ENCODE results near the gene CRAMP1. TPM values are rescaled to one million over a fixed set of nuclear protein-coding genes. Genes with fewer than 3 reads are reported as not detected.
"Not testable (repeated sequence)": the region's sequence is repeated elsewhere in the genome, so short reads cannot be mapped to it uniquely, and the experiment has no call there.

CRAMP1 gene
- total RNA-seq, 1 donor from 2014 or later = 24.1 TPM

DNA sequence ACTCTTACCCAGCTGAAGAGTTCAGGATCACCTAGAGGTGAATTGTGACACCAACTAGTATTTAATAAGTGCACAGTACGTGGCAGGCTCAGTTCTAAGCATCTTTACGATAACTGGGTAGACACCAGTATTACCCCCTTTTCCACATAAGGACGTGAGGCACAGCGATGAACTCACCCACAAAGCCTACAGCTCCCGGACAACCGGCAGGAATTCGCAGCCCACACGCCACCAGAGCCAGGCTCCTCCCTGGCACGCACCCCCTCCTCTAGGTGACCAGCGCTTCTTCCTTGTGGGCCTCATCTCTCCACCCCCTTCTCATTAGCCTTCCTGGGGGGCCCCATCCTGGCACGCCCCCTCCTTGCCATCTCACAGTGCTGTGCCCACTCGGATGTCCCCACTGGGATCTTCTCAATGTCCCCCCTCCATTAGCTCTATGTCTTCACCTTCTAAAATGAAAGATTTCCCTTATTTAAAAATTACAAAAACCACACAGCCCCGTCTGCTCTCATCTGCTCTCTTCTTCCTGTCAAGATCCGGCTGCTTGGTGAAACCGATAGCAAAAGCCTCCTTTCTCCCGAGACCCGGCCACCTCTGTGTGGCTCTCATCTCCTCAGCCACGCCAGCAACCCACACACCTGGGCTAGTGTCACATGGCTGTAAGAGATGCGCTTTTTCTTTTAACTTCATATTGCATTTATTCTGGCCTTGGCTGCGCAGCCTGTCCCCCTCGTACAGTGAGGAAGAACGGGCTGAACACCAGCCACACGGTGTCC lies 21.0 kb upstream of the CRAMP1 start:
- H3K4me3 ChIP-seq = no peak overlapping the region
- intact Hi-C loops (cut with DNase I) = no loop called here
- DNase-seq = no peak
- TF ChIP-seq, protein P1, sequence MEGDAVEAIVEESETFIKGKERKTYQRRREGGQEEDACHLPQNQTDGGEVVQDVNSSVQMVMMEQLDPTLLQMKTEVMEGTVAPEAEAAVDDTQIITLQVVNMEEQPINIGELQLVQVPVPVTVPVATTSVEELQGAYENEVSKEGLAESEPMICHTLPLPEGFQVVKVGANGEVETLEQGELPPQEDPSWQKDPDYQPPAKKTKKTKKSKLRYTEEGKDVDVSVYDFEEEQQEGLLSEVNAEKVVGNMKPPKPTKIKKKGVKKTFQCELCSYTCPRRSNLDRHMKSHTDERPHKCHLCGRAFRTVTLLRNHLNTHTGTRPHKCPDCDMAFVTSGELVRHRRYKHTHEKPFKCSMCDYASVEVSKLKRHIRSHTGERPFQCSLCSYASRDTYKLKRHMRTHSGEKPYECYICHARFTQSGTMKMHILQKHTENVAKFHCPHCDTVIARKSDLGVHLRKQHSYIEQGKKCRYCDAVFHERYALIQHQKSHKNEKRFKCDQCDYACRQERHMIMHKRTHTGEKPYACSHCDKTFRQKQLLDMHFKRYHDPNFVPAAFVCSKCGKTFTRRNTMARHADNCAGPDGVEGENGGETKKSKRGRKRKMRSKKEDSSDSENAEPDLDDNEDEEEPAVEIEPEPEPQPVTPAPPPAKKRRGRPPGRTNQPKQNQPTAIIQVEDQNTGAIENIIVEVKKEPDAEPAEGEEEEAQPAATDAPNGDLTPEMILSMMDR (IDR thresholded peaks at IDR 0.05) = no peak
- no peaks in the 10 kb centered on the region for H3K27me3 ChIP-seq (ENCODE audit: low read depth)
- peaks cover 60% of the 10 kb centered on the region for H3K36me3 ChIP-seq
- no peak overlapping the region for H3K27ac ChIP-seq
- no peak for ATAC-seq
- no peaks in the 10 kb centered on the region for H3K4me1 ChIP-seq
- no peaks in the 10 kb centered on the region for H3K9me3 ChIP-seq

DNA sequence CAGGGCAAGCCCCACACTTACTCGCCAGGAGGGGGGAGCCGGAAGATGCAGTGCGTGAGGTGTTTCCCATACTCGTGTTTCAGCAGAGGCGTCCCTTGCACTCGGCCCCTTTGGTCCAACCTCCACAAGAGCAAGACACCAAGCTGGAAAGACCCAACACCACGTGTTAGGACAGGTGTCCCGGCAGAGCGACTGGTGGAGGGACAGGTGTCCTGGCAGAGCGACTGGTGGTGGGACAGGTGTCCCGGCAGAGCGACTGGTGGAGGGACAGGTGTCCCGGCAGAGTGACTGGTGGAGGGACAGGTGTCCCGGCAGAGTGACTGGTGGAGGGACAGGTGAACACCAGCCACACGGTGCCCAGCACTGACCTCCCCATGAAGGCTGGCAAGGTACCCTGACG lies 19.7 kb upstream of the CRAMP1 start:
- H3K4me3 ChIP-seq = no peak overlapping the region
- H3K4me1 ChIP-seq = no peaks in the 10 kb centered on the region
- peaks cover 55% of the 10 kb centered on the region for H3K36me3 ChIP-seq
- intact Hi-C loops (cut with DNase I) = no loop called here
- DNase-seq (no peak), ATAC-seq (no peak)
- TF ChIP-seq, protein P1 (IDR thresholded peaks at IDR 0.05) = no peak
- H3K9me3 ChIP-seq = no peaks in the 10 kb centered on the region
- no peak overlapping the region for H3K27ac ChIP-seq
- no peaks in the 10 kb centered on the region for H3K27me3 ChIP-seq (ENCODE audit: low read depth)

DNA sequence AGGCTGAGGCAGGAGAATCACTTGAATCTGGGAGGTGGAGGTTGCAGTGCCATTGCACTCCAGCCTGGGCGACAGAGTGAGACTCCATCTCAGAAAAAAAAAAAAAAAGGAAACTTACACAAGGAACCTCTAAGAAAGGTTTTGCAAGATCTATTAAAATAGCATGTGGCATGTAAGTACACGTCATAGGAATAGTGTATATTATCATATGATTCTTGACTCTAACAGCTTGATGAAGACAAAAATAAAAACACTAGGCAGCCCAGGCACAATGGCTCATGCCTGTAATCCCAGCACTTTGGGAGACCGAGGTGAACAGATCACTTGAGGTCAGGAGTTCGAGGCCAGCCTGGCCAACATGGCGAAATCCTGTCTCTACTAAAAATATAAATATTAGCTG lies 16.6 kb upstream of the CRAMP1 start:
- H3K27me3 ChIP-seq (ENCODE audit: low read depth); H3K4me1 ChIP-seq; intact Hi-C loops (cut with DNase I); H3K9me3 ChIP-seq; DNase-seq; ATAC-seq; H3K27ac ChIP-seq; H3K4me3 ChIP-seq: not testable (repeated sequence)
- H3K36me3 ChIP-seq = peaks cover 37% of the 10 kb centered on the region

DNA sequence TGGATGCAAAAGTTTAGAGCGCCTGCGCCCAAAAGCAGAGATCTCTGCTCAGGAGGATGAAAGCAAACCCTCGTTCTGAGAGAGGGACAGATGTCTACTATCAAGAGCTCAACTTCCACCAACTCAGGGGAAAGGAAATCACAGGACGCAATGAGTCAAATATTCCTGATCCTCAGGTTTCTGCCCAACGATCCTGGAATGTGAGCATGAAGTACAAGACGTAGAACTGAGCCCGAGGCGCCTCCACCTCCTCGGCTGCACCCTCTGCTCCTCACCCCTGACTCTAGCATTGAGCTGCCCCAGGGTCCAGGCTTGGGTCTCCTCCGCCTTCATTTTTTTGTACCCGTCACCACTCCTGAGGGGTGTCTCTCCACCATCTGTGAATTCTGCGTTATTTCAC lies 15.6 kb upstream of the CRAMP1 start:
- TF ChIP-seq, protein P1 (IDR thresholded peaks at IDR 0.05) = no peak
- no peaks in the 10 kb centered on the region for H3K27me3 ChIP-seq (ENCODE audit: low read depth)
- no peaks in the 10 kb centered on the region for H3K9me3 ChIP-seq
- no peak overlapping the region for H3K4me3 ChIP-seq
- no peak for DNase-seq
- ATAC-seq = no peak
- intact Hi-C loops (cut with DNase I) = no loop called here
- H3K36me3 ChIP-seq = peaks cover 28% of the 10 kb centered on the region
- H3K27ac ChIP-seq = no peak overlapping the region
- H3K4me1 ChIP-seq = no peaks in the 10 kb centered on the region

DNA sequence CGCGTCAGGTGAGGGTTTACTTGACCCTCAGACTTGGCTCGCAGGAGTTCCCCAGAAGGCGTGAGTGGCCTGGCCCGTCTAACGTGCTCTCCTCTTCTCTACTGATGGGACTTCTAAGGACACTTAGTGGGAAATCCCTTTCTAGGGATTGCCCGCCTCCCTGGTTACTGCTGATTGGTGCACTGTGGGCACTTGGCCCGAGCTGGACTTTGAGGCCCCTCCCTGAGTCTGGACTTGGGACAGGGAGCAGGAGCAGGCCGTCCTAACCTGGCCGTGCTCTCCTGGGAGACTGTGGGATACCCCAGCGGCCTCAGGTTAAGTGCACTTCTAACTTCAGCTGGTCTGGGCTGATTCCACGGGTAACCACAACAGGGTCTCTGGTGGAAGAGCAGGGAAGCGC lies 15.0 kb upstream of the CRAMP1 start:
- Histone ChIP-seq H3K27me3 (ENCODE audit: low read depth) (no peaks in the 10 kb centered on the region), H3K27ac (no peak overlapping the region), H3K4me1 (peaks cover 5% of the 10 kb centered on the region), H3K9me3 (no peaks in the 10 kb centered on the region), H3K4me3 (no peak overlapping the region), H3K36me3 (peaks cover 22% of the 10 kb centered on the region)
- ATAC-seq = peak; percentile 66
- intact Hi-C loops (cut with DNase I) = no loop called here
- TF ChIP-seq, protein P1 (IDR thresholded peaks at IDR 0.05) = no peak
- DNase-seq = no peak

DNA sequence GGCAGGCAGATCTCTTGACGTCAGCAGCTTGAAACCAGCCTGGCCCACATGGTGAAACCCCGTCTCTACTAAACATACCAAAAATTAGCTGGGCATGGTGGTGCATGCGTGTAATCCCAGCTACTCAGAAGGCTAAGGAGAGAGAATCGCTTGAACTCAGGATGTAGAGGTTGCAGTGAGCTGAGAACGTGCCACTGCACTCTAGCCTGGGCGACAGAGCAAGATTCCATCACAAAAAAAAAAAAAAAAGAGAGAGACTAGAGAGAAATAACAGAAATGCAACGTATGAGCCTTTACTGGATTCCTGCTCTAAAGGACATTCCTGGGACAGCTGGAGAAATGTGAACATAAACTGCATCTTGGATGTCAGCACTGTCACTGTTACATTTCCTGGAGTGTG lies 11.1 kb upstream of the CRAMP1 start:
- ATAC-seq = peak; percentile 8 to 38
- Histone ChIP-seq H3K4me1 (peaks cover 13% of the 10 kb centered on the region), H3K36me3 (peaks cover 8% of the 10 kb centered on the region), H3K9me3 (no peaks in the 10 kb centered on the region), H3K4me3 (no peak overlapping the region), H3K27ac (peak overlapping the region; percentile 50), H3K27me3 (ENCODE audit: low read depth) (no peaks in the 10 kb centered on the region)
- DNase-seq = no peak
- intact Hi-C loops (cut with DNase I) = no loop called here
- TF ChIP-seq, protein P1 (IDR thresholded peaks at IDR 0.05) = no peak
